T1000 (cell line): ENCODE data around the gene GSTT4.
"Not testable (repeated sequence)": the region's sequence is repeated elsewhere in the genome, so short reads cannot be mapped to it uniquely, and the experiment has no call there.

ENCODE experiments used
- DNase-seq: peaks from one replicate; lab custom pipeline; 2025; ENCODE audit warnings: mixed read lengths; lab: John Stamatoyannopoulos, UW

Gene GSTT4

DNA sequence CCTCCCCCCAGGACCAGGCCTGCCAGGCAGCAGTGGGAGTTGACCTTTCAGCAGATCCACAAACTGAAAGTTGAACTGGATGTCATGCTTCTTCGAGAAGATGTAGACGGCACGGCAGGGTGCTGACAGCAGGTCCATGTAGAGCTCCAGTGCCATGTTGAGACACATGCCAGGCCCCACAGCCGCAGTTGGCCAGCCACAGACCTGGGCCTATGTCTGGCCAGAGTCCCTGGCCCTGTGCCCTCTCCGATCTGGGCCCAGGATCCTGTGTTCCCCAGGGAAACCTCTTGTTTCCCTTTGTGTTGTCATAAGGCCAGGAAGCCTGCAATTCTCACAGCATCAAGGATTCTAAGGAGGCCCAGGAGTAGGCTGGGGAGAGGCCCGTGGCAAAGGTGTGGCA, at the start of gene GSTT4:
Gene GSTT4 (minus strand): TSS at position 253 of the 400 bp plus-strand sequence. CDS start 97 bp downstream, at position 156.
- no peak for DNase-seq

DNA sequence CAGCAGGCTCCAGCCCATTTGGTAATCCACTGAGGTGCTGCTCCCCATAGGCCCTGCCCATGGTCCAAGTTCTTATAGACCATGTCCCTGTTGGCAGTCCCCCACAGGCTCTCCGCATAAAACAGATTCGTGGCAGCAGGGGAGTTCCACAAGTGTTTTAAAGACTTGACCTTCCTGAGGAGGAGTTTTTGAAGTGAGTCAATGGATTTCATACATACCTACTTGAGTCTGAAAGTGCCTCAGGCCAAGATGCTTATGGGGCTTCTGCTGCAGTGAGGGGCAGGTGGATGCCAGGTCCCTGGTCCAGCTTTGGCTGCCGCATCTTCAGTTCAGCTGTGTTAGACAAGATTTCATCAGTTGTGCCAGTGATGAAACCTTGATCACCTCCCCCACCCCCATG, 49.1 kb upstream of the GSTT4 start:
- DNase-seq = no peak

DNA sequence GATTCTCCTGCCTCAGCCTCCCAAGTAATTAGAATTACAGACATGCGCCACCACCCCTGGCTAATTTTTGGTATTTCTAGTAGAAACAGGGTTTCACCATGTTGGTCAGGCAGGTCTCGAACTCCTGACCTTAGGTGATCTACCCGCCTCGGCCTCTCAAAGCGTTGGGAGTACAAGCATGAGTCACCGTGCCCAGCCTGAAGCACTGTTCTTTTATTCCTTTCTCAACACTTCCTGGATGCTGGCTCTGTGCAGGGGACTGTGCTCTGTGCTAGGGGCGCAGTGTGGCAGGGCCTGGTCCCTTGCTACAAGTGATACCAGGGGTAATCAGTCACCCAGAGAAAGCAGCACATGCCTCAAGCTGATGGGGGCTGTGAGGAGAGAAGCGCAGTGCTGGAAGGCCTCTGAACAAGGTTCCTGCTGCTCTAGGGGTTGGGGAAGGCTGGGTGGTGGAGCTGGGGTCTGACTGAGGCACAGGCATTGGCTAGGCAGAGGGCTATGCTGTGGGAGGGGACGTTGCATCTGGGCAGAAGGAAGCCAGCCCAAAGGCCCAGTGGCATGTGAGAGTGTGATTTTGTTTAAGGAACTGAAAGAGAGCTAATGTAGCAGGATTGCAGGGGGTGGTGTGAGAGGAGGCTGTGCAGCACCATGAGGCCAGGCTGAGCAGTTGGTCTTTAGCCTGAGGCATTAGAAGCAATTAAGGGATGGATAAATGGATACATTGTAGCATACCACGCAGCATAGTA, 48.4 kb upstream of the GSTT4 start:
- no peak for DNase-seq

DNA sequence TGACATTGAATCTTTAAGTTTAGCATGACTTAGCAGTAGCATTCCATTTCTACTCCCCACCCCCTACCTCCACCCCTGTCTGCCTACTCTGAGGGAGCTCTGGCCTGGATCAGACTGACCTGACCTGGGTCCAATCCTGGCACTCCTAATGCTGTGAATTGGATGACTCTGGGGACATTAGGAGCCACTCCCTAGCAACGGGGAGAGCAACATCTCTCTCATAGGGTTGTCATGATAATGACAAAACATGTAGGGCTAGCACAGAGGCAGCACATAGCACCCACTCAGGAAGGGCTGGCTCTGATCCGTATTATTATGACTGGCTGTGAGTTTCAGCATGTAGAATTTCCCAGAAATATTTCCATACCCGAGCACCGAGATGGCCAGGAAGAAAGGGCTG, 46.3 kb upstream of the GSTT4 start:
- DNase-seq = no peak

DNA sequence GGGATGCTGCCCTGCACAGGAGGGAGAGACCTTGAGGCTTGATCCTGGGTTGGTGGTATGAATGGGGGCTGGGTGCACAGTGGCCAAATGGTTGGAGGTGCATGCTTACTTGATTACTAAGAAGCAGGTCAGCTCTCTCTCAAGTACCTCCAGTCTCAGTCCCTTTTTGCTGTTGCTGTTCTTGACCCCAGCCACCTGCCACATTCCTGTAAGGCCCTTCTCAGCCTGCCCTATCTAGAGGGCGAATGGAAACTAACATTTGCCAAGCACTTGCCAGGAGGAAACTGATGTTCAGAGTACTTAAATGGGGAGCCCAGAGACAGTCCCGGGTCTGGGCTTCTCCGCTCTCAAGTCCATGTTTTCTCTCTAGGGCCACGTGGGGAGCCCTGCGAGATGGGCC, 45.8 kb upstream of the GSTT4 start:
- DNase-seq = no peak

DNA sequence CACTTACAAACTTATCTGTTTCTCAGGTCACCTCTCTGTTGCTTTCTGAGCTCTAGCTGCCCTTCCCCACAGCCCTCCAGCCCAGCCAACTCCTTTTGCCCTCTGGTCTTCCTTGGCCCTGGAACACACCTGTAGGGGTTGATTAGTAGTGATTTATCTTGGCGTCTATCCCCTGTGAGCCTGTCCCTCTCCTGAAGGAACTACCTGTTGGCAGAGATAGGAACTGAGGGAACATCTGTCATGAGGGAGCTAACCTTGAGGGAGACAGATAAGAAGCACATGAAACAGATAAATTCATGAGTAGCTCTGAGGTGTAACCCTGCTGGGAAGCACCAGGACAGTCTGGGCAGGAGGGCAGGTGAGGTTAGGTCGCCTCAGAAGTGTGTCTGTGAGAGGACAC, 44.7 kb upstream of the GSTT4 start:
- no peak for DNase-seq

DNA sequence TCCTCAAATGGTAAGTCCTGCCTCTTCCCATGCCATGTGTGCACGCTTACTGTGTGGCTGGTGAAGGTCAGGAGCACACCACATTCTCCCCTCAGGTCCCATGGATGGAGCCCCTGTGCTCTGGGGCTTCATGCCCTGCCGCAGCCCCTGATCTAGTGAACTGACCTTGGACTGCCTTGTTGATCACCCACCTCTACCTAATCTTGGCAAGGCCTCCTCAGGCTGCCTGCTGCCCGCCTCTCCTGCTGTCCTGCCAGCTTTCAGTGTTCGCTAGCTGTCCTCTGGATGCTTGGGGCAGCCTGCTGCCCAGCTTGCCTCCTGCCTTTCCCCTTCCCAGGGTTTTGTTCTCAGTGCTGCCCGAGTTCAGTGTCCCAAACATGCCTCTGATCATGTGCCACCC, 44.0 kb upstream of the GSTT4 start:
- no peak for DNase-seq

DNA sequence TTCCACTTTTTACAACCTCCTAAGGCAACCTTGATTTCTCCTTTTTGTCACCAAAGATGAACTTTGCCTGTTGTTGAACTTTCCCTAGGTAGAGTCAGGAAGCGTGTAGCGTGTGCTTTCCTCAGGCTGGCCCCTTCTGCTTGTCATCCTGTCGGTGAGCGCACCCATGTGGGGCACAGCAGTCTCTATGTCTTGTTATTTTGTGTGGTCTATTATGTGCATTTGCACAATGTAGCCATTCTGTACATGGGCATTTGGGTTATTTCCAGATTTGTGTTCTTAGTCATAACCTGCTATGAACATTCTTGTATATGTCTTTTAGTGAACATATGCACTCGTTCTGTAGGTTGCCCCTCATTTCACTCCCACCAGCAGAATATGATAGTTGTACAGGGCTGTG, 40.8 kb upstream of the GSTT4 start:
- no peak for DNase-seq

DNA sequence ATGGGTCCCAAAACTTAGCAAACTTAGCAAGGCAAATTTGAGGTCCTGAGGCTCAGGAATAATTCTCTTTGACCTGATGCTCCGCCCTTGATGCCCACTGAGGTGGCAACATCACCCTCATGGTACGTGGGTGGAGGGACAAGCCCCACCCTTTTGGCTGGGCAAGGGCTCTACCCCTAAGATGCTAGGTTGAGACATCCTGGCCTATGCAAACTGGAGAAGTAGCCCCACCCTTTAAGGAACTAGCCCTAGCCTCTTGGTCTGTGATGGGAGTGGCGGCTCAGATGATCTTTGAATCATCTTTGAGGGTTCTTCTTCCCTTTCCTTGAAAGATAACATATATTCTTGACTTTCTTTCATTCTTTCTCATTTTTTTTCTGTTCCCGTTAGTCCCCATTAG, 38.7 kb upstream of the GSTT4 start:
- no peak for DNase-seq

DNA sequence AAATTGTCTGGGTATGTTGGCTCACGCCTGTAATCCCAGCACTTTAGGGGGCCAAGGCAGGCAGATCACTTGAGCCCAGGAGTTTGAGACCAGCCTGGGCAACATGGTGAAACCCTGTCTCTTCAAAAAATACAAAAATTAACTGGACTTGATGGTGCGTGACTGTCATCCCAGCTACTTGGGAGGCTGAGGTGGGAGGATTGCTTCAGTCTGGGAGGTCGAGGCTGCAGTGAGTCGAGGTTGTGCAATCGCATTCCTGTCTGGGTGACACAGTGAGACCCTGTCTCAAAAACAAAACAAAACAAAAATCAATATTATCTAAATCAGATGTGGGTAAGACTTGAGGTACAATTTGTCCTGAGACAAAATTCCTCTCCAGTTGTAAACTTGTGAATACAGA, 38.2 kb upstream of the GSTT4 start:
- not testable (repeated sequence) for DNase-seq

DNA sequence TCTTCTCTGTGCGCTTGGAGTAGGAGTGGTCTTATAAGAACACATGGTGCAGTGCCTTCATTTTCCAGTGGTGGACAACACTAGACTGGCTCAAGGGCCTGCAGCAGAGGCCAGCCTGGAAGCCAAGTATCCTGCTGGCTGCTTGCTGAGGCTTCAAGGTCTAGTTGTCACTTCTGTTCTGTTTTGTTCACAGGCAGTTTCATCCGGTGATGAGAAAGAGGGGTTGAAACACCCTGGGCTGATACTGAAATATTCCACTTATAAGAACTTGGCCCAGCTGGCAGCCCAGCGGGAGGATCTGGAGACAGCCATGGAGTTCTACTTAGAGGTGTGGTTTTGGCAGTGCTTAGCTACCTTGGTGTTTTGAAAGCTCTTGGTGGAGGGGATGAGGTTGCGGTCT, 35.7 kb upstream of the GSTT4 start:
- no peak for DNase-seq

DNA sequence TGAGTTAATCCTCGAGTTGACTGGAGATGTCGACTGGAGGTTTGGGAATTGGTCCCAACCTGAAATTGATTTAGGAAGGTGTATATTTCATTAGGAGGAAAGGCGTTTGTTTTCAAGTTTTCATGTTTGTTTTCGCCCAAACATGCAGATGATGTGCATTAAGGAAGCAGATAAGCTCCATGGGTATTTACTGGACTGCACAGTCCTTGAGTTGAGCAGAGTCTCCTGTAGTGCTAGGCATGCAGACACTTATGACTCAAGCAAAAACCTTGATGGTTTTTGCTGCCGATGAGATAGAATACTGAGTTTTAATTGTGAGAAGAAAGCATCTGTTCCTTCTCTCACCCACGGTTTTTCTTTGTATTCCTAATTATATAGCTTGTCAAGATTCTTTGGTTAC, 33.8 kb upstream of the GSTT4 start:
- DNase-seq = no peak

DNA sequence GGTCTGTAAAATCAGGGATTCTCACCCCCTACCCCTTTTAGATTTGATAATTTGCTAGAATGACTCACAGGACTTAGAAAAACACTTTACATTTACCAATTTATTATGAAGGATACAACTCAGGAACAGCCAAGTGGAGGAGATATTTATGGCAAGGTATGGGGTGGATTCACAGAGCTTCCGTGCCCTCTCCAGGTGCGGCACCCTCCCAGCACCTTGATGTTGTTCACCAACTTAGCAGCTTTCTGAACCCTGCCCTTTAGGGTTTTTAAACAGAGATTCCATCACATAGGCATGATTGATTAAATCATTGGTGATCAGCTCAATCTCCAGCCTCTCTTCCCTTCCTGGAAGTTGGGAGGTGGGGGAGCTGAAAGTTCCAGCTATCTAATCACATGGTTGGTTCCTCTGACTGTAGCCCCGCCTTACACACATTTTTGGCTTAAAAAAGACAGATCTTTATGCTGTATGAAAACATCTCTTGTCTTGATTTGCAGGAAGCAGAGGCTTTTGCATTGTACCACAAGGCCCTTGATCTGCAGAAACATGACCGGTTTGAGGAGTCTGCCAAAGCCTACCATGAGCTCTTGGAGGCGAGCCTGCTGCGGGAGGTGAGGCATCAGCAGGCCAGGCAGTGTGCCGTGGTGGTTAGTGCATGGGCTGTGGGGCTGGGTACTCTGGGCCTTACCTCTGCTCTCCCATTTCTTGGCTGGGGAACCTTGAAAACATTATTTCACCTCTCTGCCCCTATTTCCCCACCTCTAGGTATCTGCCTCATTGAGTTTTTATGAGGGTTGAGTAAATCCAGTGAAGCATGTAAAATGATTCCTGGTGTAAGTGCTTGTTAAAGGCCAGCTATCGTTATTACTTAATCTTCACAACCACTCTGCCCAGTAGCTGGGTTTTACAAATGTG, 32.9 kb upstream of the GSTT4 start:
- DNase-seq = no peak

DNA sequence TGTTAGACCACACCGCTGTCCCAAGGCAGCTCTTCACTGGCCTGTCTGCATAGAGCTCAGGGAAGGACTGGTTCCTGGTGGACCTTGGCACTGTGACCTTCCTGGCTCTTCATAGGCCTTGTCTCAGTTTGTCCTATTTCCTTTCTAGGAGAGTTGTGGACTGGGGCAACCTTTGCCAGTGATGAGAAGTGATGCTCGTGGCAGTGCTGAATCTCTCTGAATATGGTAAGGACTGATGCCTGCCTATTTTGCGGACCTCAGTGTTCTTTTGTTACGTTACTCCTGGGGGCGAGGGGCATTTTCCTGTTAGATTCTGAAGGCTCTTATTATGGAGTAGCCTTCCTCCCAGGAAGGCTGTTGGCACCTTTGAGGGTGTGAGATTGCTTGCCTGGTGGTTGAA, 30.0 kb upstream of the GSTT4 start:
- DNase-seq = no peak

DNA sequence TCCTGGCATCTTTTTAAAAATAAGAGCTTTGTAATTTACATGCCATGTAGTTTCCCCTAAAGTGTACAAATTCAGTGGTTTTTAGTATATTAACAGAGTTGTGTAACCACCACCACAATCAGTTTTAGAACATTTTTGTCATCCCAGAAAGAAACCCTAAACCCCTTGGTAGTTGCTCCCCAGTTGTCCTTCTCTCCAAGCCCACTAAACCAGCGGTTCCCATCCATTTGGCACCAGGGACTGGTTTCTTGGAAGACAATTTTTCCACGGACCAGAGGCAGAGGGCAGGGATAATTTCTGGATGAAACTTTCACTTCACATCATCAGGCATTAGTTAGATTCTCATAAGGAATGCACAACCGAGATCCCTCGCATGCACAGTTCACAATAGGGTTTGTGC, 28.5 kb upstream of the GSTT4 start:
- no peak for DNase-seq

DNA sequence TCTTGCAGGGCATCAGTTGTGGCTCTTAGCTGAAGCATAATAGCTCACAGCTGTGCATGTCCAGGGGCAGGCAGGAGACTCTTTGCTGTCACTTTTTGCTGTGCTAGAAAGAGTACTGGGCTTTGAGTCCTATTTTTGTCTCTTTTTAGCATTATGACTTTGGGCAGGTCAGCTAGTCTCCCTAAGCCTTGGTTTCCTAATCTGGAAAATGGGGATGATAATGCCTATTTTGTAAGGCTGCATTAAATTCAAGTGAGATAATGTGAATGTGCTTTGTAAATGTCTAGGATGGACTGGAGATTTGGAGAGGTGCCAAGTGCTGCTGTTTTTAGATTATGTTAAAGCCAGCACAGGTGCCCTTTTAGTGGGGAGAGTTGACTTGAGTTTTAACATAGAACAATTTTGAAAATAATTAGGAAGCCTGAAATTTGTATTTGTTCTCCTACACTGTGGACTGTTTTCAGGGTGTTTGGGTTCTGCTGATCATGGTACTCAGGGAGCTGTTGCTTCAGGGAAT, 25.0 kb upstream of the GSTT4 start:
- no peak for DNase-seq

DNA sequence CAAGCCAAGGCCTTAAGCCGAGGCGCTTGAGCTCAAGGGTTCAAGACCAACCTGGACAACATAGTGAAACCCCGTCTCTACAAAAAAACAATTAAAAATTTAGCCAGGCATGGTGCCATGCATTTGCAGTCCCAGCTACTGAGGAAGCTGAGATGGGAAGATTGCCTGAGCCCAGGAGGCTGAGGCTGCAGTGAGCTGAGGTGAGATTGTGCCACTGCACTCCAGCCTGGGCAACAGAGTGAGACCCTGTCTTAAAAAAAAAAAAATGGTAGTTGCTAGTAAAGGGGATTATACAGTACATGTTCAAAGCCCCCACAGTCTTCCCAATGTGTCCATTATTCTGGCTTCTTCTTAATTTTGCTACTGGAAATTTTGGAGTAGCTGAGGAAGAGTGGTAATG, 24.1 kb upstream of the GSTT4 start:
- DNase-seq = no peak

DNA sequence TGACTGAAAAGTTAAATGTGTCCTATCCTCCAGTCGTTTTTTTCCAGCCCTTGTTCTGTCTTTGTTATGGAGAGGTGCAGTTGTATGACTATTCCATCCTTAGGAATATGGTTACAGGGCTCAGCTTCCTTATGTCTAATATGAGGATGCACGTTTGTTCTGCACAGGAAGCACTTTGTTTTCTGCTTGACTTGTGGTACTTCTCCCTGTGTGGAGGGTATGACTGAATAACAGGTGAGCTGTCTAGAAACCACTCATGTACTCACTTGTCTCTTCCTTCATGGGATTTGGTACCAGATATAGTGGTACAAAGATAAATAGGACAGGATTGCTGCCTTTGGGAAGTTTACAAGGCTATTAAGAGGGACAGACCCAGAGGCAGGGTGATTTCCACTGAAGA, 23.3 kb upstream of the GSTT4 start:
- no peak for DNase-seq

DNA sequence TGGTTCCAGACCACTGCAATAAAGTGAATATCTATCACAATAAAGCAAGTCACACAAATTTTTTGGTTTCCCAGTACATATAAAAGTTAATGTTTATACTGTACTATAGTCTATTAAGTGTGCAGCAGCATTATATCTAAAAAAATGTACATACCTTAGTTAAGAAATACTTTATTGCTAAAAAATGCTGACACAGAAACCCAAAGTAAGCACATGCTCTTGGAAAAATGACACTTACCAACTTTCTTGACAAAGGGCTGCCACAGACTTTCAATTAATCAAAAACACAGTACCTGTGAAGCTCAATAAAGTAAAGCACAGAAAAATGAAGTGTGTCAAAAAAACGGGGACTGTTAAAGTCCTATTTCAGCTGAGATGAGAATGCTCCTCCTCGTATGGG, 22.7 kb upstream of the GSTT4 start:
- DNase-seq = no peak

DNA sequence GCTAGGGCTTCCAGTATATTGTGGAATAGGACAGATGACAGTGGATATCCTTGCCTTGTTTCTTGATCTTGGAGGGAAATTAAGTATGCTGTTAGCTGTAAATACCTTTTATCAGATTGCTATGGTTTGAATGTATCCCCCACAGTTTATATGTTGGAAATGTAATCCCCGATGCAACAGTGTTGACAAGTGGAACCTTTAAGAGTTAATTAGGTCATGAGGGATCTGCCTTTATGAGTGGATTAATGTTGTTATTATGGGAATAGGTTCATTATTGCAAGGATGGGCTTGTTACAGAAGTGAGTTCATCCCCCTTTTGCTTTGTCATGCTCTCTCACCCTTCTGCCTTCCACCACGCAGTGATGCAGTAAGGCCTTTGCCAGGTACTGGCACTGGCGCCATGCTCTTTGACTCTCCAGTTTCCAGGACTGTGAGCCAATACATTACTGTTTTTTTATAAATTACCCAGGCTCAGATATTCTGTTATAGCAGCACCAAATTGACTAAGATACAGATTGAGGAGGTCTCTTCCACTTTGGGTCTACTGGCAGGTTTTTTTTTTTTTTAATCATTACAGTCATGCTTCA, 22.2 kb upstream of the GSTT4 start:
- DNase-seq = no peak

DNA sequence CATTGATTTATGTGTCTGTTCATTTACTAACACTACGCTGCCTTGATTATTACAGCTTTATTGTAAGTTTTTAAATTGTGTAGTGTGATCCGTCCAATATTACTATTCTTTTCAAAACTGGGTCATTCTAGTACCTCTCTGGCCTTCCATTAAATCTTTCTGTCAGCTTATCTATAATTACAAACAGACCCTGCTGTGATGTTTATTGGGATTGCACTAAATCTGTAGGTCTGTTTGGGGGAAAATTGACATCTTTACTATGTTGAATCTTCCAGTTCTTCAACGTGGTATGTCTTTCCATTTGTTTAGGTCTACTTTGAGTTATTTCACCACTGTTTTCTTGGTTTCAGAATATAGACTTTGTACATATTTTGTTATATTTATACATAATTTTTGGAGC, 21.5 kb upstream of the GSTT4 start:
- DNase-seq = no peak

DNA sequence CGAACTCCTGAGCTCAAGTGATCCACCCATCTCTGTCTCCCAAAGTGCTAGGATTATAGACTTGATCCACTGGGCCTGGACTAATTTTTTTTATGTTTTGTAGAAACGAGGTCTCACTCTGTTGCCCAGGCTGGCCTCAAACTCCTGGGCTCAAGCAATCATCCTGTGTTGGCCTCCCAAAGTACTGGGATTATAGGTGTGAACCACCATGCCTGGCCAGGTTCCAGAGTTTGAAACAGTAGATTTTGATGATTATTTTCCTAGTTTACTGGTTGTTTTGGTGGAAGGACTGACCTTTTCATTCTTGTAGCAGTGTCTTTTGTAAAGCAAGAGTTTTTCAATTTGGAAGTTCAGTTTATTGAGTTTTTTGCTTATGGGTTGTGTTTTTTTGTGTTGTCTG, 20.8 kb upstream of the GSTT4 start:
- no peak for DNase-seq

DNA sequence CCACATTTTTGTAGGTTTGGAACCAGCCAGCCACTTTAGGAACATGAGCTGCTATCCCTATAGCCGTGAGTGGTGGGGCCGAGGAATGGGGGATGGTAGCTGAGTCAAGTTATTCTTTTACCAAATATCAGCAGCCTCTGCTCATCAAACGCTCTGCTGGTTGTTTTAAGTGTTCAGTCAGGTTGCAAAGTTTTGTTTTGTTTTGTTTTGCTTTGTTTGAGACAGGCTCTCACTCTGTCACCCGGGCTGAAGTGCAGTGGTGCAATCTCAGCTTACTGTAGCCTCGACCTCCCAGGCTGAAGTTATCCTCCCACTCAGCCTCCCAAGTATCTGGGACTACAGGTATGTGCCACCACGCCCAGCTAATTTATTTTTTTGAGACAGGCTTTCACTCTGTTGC, 20.2 kb upstream of the GSTT4 start:
- no peak for DNase-seq
